PC-3 (cell line): ENCODE measurements around the gene RAD9A.
A peak's percentile ranks its signal among the peaks of the same experiment; 100 is the strongest.

Experiments
- CTCF ChIP-seq: fragments of 300-600 bp; sonication (generic); conservative IDR thresholded peaks from 2 replicates; pipeline ENCODE4 v1.5.1; 2017; ENCODE audit warnings: antibody characterized with exemption, low read depth, mild to moderate bottlenecking, low read length
- EZH2 ChIP-seq: fragments of 300-600 bp; sonication (generic); IDR thresholded peaks from one replicate; pipeline ENCODE4 v1.6.1; 2017; ENCODE audit warnings: antibody characterized with exemption, mild to moderate bottlenecking, low read length; ENCODE audit not compliant: unreplicated experiment

GRCh38 chr11:67356864-67357561, 34.8 kb upstream of the RAD9A start:
- peak; percentile 99 for TF ChIP-seq CTCF
- no peak for TF ChIP-seq EZH2
